HK-2 (cell line): Measurements from ENCODE around the gene ZNF516.

Source experiments
- DNase-seq: peaks from one replicate; pipeline ENCODE4 v3.0.0-alpha.2; 2018; ENCODE audit not compliant: unreplicated experiment

The ZNF516 gene

DNA sequence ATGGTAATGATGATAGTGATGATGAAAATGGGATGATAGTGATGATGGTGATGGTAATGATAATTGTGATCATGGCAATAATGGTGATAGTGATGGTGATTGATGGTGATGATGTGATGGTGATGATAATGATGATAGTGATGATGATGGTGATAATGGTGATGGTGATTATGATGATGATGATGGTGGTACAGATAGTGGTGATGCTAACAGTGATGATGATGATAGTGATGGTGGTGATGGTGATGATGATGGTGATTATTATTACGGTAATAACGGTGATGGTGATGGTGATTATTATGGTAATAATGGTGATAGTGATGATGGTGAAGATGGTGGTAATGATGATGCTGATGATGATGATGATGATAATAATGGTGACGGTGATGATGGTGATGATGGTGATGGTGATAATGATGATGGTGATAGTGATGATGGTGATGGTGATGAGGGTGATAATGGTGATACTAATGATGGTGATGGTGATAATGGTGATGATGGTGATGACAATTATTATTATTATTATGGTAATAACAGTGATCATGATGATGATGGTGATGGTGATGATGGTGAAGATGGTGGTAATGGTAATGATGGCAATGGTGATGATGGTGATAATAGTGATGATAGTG lies 151.0 kb downstream of the ZNF516 start:
- DNase-seq: no peak

DNA sequence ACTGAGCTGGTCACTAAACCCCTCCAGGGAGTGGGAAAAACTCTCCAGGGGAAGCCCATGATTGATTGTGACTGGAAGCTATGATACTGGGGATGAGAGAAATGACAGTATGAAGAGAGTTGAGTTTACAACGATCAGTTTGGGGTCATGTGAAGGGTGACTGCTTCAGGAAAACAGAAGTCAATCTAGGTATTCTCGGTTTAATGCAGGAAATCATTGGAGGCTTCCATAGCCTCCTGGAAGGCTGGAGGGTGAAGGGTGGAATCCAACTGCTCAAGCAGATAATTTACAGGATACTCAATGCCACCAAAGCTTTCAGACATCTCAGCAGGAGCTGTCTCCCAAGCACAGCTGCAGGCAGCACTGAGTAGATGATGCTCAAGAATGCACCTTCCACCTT lies 154.6 kb downstream of the ZNF516 start:
- no peak for DNase-seq

DNA sequence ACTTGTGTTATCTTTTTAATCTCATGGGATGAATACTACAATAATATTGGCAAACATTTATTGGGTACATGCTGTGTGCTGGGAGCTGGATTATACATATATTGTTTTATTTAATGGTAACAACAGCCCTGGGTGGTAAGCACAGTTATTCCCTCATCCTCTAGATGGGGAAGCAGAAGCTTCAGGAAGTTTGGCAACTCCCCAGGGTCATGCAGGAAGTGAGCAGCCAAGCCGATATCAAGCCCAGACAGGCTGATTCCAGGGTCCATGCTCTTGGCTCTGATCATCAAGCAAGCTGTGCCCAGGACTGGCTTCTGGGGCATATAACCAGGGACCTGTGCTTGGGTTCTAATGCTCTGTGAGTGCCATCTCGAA lies 155.8 kb downstream of the ZNF516 start:
- no peak for DNase-seq

DNA sequence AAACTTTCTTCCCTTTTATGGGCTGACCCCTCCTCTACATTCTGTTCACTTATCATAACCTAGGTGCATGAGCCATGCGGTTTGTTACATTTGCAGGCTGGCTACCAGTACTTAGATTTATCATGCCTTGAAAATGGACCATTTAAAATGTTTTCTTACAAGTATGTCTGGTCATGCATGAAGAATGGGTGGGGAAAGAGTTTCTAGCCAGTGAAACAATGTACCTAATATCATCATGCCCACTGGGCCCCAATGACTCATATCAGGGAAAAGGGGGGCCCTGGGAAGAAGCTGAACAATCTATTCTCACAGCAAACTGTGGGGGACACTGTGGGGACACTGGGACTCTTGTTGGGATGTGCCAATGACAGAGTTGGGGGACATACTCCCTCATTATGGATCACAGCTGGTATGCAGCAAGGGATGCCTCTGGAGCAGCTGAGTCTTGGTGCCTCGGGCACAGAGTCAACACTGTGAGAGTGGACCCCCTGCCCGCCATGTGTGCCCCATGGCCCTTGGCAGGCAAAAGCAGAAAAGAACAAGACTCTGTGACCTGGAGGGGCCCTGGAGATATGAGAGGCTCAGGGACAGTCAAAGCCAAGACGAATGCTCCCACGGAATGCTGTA lies 156.3 kb downstream of the ZNF516 start:
- DNase-seq: no peak

DNA sequence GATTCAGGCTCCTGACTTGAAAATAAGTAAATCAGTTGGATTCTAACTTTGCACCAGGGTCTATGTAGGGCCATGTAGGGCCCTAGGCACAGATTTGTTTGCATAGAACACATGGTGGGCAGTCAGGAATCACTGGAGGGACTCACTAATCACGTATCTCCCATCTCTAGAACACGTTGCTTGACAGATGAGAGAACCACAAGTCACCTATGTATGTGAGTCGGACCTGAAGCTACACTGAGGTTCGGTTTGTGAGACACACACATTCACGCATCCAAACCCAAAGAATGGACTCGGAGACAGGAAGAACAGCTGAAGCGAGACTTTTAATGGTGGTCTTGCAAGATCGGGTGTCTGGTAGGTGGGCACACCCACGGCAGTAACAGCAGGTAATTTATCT lies 157.0 kb downstream of the ZNF516 start:
- no peak for DNase-seq

DNA sequence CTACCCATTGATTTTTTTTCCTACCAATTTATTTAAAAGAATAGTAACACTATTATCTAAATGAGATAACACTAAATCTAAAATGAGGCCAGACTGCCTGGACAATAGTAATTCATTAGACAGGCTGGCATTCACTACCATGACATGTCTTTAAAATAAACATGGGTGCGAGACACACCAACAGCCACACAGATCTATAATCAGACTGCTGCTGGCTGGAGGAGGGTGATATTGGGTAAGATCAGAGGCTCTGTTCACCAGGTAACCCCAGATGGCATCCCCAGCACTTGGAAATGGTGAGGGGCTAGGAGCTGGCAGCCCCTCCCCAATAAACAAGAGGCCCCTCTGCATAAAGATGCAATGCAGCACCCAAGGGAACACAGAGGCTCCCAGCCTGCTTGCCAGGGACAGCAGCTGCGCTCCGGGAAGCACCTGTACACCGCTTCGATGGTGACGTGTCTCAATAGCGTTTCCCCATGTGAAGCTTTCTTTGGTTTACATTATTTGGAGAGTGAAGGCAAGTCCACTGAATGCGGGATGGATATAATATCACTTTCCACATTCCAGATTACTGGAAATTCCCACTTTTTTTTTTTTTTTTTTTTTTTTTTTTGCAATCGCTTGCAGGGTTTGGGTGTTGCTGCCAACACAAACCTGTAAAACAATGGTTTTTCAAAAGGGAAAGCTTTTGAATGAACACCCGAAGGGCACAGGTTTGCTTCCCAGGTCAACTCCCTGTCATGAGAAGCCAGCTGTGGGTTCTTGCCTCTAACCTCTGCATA lies 159.0 kb downstream of the ZNF516 start:
- DNase-seq: no peak

DNA sequence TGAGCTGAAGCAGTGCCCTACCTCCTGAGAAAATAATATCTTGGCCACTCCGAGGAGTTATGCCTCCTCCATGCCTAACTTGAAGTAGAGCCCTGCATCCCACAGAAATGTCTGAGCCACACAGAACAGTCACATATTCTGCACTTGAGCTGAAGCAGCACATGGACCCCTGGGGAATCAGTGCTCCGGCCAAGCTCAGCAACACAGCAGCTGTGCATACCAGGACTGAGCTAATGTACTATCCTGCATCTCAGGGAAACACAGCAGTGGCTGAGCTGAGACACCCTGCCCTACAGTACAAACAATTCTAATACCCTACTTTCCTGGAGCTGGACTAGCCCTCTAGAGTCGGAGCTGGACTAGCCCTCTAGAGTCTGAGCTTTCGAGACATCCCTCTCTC lies 166.9 kb downstream of the ZNF516 start:
- no peak for DNase-seq

DNA sequence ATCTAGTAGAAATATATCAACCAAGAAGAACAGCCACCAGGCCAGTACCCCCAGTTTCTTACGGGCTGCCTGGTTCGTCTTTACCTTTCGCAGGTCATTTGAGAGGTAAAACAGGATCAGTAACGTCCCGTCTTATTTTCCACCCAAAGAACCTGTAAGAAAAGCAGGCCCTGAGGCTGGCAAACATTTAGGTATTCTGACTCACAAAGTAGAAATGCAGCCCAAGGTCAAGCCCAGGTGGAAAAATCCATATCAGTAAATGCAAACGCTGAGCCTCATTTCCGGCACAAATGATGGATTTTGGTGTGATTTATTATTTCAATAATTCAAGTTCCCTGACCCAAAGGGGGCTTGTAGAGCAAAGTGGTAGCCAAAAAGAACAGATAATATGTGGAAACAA lies 171.2 kb downstream of the ZNF516 start:
- no peak for DNase-seq

DNA sequence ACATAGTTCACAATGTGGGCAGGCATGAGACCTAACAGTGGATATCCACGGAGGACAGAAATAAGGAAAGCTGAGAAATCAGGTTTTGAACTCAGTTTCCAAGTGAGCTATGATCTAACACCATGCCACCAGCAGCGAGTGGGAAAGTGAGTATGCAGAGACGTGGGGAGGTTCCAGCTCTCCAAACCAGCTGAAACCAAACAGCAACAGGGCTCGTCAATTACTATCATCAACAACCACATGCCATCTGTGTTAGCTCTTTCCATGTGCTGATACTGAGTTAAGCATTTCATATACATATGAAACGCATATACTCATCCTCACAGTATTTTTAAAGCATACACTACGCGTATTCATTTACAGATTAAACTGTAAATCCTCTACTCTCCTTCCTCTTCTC lies 172.4 kb downstream of the ZNF516 start:
- DNase-seq: no peak

DNA sequence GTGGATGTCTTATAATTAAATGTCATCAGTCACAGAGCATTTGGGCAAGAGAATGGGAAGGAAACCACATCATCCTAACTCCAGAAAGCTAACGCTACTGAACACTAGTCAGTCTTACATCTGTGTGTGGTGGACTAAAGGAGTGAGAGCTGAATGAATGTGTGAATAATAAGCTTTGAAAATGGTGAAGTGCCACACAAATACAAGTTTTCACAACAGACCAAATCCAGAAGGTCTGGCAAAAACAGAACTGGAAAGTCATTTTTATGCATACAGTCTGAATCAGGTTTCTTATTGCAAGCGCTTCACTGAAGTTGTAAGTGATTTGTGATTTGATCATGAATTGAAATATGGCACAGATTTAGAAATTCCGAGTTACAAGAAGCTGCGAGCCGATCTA lies 175.7 kb downstream of the ZNF516 start:
- DNase-seq: no peak

DNA sequence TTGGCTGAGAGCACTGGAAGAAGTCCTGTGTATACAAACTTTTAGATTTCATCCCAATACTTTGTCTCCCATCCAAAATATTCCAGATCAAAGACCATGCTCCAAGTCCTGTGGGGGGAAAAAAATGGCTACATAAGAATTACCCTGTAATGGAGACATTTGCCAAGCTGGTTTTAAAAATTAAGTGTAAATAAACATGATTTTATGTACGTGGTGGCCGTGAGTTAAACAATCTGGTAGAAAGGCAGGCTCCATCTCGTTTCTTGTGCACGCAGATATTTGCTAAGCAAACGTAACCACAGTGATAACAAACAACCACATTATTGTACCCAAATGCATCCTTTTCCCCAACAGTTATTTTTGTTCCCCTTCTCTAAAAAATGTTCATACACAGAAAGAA lies 176.4 kb downstream of the ZNF516 start:
- DNase-seq: no peak

DNA sequence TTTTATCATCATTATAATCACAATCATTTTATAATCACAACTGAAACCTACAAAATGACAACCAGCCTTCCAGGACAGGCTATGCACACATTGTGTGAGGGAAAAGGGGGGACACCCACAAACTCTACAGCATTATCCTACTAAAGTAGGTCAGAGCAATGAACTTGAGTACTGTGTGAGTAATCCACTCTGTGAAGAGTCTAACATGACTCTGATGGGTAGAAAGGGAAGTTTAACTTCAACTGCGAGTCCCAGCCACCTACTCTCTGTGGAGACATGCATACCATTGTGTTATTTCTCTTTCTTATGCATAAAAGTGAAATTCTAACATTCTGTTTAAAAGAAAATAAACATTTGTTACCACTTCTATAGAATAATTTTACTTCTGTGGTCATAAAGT lies 177.9 kb downstream of the ZNF516 start:
- no peak for DNase-seq

DNA sequence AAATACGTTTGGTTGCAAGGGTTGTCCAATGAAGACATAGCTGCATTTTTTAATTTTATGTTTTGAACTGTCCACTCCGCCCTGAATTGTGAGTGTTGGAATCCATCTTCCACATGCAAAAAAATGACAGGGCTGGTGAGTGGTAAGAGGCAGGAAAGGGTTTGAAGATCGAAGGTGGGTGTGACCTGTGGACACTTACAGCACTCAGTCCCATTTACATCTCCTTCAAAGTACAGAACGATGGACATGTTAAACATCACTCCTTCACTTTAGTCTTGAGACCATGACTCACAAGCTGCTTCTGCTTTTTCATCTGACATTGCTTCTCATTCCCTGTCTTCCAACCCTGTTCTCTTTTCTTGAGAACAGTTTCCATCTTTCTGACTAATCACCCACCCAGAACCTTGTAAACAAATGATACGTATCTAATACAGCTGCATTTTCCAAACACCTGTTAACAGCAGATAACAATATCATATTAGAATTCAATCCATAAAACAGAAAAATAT lies 179.3 kb downstream of the ZNF516 start:
- no peak for DNase-seq

DNA sequence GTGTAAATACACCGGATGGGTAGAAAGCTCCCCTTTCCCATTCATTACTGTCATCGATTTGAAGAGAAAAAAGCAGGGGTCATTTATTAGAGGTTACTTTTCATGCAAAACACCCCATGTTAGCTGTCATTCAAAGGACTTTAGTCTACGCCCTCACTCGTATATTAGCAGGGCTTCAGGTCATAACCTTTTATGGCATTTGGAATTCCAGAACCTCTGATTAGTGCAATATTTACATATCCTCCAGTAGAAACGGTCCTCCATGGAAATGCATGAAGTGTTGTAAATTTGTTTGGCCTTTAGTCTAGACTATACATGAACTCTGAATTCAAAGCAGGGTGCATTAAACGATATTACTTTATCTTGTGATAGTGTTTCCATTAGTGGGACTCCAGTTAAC lies 180.5 kb downstream of the ZNF516 start:
- no peak for DNase-seq

DNA sequence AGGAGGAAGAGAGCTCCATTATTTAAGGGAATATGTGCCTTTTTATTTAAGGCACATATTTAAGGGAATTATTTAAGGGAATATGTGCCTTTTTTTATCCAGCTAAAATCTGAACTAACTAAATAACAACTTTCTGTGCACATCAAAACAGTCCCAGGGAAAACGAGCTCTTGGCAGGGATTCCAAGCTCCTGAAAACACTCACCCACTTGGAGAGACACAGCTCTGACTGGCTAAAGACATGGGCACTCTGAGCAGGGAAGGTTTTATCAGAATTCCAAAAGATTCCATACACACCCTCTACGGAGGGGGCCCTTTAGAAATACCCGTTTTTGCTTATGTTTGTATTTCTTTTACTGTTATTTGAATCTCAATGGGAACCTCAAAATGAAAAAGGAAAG lies 181.0 kb downstream of the ZNF516 start:
- no peak for DNase-seq
